DMS79 treated with DMSO at 0.1 percent for 48 hours (cell line): ENCODE results near the gene KIF1B.
"Not testable (repeated sequence)": the region's sequence is repeated elsewhere in the genome, so short reads cannot be mapped to it uniquely, and the experiment has no call there.

Experiments used
- DNase-seq: peaks from one replicate; lab custom pipeline; 2025; lab: John Stamatoyannopoulos, UW

Gene KIF1B

DNA sequence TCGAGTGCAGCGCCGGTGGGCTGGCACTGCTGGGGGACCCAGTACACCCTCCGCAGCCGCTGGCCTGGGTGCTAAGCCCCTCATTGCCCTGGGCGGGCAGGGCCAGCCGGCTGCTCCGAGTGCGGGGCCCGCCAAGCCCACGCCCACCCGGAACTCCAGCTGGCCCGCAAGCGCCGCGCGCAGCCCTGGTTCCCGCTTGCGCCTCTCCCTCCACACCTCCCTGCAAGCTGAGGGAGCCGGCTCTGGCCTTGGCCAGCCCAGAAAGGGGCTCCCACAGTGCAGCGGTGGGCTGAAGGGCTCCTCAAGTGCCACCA lies 216.1 kb downstream of the KIF1B start:
- not testable (repeated sequence) for DNase-seq

GRCh38 chr1:10428984-10429383 lies 218.6 kb downstream of the KIF1B start:
- DNase-seq: no peak

DNA sequence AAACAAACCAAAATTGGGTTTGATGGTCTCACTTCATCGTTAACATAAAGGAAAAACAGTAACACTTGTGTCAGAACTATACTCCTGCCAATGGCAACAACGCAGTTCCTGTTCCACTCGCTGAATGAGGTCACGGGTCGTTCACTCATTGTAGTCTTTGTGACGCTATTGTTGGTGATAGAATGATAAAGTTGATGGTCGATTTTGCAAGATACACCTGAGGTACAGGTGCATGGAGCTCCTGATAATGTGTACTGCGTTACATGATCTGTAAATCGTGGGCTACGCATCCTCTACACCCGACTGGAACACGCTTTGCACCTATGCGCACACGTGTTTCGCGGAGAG lies 219.5 kb downstream of the KIF1B start:
- no peak for DNase-seq

DNA sequence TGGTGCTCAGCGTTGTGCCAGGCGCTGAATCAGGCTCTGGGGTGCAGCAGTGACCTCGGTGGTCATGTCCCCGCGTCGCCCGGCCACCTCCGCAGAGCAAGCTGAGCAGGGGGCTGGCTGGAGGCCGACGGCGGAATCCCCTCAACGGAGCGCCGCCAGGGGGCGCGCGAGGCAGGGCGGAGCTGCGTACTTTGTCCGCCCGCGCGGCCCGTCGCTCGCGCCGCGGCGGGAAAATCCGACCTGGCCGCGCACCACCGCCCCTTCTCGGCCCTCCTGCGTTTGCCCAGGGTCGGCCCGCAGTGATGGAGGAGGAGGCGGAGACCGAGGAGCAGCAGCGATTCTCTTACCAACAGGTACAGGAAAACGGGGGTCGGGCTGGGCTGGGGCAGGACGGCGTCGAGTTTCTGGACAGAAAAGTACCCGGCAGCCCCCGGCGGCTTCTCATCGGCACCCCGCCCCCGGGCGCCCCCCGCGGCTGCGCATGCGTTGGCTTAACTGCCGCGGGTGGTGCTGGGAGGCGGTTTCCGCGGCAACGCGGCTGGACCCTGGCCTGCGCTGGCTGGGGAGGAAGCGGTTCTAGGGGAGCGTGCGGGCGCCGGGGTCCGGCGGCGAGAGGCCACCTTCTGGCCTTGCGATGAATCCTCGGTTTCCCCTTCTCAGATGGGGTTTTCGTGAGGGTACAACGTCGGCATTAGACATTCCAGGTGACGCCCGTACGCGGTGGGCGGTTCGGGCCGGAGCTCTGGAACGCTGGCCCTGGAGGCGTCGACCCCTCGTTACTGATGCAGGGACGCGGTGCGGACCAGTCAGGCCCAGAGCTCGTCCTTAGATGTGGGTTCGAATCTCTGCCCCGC lies 220.1 kb downstream of the KIF1B start, which contains the start of gene CENPS:
TSS of gene CENPS (plus strand) at position 218 of the 854 bp plus-strand sequence. CDS start at position 303, 85 bp downstream.
- DNase-seq: peak; percentile 87
